Germinal center (tissue), 1 donor: ENCODE measurements around the gene ARHGEF6.
"Not testable (repeated sequence)": the region's sequence is repeated elsewhere in the genome, so short reads cannot be mapped to it uniquely, and the experiment has no call there.

Experiments
- DNase-seq: peaks from one replicate; pipeline ENCODE4 v3.0.0; 2012; ENCODE audit warnings: mixed read lengths, low spot score

The ARHGEF6 gene, protein sequence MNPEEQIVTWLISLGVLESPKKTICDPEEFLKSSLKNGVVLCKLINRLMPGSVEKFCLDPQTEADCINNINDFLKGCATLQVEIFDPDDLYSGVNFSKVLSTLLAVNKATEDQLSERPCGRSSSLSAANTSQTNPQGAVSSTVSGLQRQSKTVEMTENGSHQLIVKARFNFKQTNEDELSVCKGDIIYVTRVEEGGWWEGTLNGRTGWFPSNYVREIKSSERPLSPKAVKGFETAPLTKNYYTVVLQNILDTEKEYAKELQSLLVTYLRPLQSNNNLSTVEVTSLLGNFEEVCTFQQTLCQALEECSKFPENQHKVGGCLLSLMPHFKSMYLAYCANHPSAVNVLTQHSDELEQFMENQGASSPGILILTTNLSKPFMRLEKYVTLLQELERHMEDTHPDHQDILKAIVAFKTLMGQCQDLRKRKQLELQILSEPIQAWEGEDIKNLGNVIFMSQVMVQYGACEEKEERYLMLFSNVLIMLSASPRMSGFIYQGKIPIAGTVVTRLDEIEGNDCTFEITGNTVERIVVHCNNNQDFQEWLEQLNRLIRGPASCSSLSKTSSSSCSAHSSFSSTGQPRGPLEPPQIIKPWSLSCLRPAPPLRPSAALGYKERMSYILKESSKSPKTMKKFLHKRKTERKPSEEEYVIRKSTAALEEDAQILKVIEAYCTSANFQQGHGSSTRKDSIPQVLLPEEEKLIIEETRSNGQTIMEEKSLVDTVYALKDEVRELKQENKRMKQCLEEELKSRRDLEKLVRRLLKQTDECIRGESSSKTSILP

GRCh38 chrX:136780763-136781162, at the start of gene ARHGEF6:
ARHGEF6 (minus strand) TSS chrX:136780932; CDS start chrX:136780882, 50 bp downstream.
- DNase-seq: no peak

- DNase-seq: no peak
These were observed 48.7 kb upstream of the ARHGEF6 start for GRCh38 chrX:136829413-136829812.

- DNase-seq: no peak
These were observed 48.1 kb upstream of the ARHGEF6 start for GRCh38 chrX:136828830-136829229.

- DNase-seq: no peak
These were observed 46.3 kb upstream of the ARHGEF6 start for GRCh38 chrX:136827026-136827425.

DNA sequence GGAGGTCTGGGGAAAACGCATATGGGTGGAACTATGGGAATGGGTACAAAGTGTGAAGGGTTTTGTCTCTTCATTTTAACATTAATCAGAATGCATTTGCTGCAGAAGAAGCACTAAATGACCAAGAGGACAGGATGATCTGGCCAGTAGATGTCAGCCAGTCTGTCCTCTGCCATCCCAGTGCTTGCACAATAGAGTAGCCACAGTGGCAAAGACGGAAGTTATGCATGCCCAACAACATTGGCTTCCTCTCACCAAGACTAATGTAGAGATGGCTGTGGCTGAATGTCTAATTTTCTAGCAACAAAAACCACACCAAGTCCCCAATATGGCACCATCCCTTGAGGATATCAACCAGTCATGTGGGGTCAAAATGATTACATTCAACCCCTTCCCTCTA, 45.0 kb upstream of the ARHGEF6 start:
- no peak for DNase-seq

GRCh38 chrX:136823175-136823574, 42.4 kb upstream of the ARHGEF6 start:
- DNase-seq: no peak

GRCh38 chrX:136822337-136823095, 41.8 kb upstream of the ARHGEF6 start:
- no peak for DNase-seq

DNA sequence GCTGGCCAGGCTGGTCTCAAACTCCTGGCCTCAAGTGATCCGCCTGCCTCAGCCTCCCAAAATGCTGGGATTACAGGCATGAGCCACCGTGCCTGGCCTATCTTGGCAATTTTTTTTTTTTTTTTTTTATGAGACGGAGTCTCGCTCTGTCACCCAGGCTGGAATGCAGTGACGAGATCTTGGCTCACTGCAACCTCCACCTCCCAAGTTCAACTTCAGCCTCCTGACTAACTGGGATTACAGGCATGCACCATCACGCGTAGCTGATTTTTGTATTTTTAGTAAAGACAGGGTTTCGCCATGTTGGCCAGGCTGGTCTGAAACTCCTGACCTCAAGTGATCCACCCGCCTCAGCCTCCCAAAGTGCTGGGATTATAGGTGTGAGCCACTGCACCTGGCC, 39.0 kb upstream of the ARHGEF6 start:
- DNase-seq: not testable (repeated sequence)

DNA sequence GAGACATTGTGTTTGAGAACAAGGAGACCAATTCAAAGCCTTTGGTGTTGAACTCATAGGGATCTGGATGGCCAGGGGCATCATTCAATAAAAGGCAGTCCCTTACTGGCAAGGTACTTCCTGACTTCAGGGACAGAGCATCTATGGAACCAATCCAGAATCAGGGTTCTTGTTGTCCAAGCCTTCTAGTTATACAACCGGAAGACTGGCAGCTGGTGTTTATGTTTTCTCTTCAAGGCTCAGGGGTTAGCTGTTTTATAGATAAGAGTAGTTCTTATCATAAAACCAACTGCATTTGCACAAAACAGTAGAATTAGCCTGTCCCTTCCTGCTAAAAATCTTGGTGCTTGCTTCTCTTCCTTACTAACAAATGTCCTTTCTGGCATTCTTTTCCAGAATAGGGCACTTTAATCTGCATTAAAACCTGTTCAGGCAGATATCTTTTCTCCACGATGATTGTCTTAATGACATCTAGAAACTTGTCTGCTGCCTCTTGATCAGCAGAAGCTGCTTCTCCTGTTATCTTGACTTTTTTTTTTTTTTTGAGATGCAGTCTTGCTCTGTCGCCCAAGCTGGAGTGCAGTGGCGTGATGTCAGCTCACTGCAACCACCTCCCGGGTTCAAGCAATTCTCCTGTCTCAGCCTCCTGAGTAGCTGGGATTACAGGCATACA, 38.4 kb upstream of the ARHGEF6 start:
- DNase-seq: no peak

DNA sequence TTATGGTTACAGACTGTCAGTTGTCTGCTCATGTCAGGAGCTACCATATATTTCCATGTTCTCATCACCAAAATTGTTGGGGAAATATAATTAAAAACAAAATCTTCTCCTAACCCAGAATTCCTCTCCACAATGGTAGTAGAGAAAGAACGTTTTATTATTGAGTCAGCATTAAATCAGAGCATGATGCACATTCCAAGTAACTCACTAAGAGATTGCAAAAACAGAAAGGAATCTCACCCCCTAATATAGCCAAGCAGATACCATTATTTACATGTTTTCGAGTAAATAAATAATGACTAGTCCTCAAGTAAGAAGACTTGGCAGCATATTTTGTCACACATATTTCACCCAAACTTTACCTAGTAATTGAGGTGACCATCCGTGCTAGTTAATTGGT, 36.2 kb upstream of the ARHGEF6 start:
- DNase-seq: no peak

GRCh38 chrX:136814847-136815750, 34.4 kb upstream of the ARHGEF6 start:
- DNase-seq: no peak

GRCh38 chrX:136812286-136812685, 31.6 kb upstream of the ARHGEF6 start:
- DNase-seq: no peak

DNA sequence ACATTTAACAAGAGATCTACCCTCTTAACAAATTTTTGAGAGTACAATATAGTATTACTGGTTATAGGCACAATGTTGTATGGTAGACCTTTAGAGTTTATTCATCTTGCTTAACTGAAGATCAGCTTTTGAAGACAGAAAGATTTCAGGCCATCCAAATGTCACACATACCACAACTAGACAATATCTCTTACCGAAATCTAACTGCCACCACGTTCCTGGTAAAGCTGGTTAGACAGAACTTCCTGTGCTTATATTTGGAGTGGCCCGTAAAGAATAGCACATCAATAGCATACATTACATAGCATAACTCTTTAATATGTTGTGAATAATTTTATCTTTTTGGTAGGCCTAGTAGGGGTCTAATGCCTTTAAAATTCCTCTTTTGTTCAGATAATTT, 29.8 kb upstream of the ARHGEF6 start:
- DNase-seq: no peak

- no peak for DNase-seq
These were observed 26.2 kb upstream of the ARHGEF6 start for GRCh38 chrX:136806891-136807410.

DNA sequence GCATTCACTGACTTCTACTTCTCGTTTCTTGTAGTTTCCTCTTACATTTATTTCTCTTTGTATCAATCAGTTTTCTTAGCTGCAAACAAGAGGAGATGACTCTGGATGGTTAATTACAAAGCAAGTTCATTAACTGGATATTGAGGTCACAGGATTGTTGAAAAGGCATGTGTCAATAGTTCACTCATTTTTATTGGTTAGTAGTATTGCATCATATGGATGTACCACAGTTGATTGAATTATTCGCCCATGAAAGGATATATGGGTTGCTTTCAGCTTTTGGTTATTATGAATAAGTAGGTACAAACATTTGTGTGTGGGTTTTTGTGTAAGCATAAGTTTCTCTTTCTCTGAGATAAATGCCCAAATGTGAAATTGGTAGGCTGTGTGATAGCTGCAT, 21.8 kb upstream of the ARHGEF6 start:
- DNase-seq: no peak

GRCh38 chrX:136797787-136798186, 17.1 kb upstream of the ARHGEF6 start:
- no peak for DNase-seq

DNA sequence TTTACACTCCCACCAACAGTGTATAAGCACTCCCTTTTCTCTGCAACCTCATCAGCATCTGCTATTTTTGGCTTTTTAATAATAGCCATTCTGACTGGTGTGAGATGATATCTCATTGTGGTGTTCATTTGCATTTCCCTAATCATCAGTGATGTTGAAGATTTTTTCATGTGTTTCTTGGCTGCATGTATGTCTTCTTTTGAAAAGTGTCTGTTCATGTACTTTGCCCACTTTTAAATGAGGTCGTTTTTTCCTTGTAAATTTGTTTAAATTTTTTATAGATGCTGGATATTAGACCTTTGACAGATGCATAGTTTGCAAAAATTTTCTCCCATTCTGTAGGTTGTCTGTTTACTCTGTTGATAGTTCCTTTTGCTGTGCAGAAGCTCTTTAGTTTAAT, 14.4 kb upstream of the ARHGEF6 start:
- DNase-seq: not testable (repeated sequence)

DNA sequence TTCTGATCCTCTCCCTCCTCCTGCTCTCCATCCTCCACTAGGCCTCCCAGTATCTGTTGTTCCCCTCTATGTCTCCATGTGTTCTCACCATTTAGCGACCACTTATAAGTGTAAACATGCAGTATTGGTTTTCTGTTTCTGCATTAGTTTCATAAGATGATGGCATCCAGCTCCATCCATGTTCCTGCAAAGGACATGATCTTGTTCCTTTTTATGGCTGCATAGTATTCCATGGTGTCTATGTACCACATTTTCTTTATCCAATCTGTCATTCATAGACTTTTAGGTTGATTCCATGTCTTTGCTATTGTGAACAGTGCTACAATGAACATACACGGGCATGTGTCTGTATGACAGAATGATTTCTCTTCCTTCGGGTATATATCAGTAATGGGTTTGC, 13.9 kb upstream of the ARHGEF6 start:
- not testable (repeated sequence) for DNase-seq

DNA sequence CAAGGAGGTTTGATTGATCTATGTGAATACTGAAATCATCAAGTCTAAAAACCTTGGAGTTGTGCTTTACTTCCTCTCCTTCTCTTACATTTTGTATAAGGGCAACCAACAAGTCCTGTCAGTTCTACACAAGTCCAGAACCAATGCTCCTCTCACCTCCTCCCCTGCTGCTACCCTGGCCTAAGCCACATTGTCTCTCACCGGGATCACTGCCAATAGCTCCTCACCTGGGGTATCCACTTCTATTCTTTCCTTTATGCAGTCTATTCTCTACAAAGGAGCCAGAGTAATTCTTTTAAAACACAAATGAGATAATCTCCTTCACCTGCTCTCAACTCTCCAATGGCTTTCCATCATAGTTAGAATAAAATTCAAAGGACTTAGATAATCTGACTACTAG, 13.3 kb upstream of the ARHGEF6 start:
- DNase-seq: no peak

DNA sequence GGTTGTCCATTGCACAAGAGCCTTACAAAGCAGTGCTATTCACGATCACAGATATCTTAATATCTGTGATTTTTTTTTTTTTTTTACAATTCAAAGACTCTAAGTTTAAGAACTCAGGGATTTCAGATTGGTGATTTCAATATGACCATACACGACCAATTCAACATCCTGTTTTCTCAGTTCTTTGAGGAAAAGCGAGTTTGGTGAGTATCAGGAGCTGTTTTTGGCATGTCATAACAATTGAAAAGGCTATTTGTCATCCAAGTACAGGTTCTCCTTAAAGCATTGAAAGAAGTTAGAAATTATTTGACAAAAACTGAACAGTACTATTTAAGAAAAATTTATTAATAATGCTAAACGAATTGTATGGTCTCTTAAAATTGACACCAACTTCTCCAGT, 9.1 kb upstream of the ARHGEF6 start:
- no peak for DNase-seq

DNA sequence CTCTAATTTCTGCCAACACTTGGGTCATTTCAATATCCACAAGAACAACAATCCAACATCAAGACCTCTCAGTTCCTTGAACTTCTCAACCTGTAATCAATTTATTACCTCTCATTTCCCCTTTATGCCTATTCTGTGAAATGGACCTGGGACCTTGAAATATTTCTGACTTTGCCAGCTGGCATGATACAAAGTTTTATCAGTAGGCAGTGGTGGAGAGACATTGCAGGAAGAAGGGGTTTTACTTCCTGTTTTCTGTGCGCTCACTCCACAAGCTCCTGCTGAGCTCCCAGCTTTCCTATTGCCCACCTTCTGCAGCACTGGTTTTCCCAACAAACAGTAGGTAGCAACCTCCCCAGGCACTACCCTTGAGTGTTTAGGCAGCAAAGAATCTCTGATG, 3.5 kb upstream of the ARHGEF6 start:
- DNase-seq: no peak
